RPMI8226 (cell line): ENCODE results near the gene PPP2R2B.

Source experiments
- DNase-seq: peaks from one replicate; pipeline ENCODE4 v3.0.0-alpha.2; 2015

PPP2R2B gene

DNA sequence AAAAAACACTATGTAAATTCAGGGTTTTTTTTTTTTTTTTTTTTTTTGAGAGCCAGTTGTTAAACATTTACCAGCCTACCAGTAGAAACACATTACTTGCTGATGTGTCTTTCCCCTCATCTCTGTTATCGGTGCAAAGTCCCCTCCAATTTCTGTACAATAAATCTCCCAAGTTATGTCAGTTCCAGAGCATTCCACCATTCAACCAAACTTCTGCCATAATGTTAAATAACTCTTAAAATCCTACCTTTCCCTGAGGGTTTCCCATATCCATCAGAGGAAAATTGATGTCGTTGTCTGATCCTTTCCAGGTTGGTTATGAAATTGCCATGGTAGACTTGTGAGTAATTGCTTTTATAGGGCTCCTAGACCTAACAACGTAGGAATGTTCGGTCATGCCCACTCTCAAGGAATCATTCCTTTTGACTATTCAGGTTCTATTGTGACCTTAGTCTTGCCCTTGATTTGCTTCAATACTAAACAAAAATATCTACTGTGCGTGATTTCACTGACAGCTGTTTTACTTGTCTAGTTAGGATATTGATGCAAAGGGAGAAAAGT is 5.6 kb upstream of the PPP2R2B start:
- no peak for DNase-seq

DNA sequence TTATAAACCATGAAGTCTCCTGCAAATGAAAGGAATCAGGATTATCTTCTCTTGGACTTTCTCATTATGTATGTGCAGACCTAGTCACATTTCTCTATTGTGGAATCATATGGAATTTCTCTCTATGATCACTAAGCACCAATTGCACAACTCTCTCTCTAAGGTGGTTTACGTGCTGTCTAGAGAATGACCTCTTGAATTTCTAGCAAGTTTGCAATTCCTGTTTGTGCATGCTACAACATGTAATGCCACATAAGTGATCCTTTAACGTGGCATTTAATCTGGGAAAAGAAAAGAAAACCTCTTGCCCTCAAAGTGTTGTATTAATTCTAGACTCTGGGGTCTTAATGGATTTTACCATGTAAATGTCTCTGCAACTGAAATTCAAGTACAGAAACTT is 5.0 kb upstream of the PPP2R2B start:
- DNase-seq, result no peak

DNA sequence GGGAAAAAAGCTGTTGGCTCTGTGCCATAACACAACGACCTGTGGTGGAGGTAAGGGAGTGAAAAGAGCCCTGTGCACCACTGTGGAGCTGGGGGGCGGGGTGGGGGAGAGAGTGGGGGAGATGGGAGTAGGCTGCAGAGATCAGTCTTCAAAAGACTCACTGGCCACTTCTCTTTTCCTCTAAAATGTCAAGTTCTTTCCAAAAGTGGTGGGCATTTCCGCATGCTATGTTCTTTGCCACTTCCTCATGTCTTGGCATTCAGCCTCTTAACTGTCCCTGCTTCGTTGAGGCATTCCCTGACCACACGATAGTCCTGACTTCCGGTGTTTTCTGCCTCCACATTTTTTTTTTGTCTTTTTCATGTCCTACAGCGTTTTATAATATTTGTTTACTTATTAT is 2.4 kb upstream of the PPP2R2B start:
- DNase-seq, result no peak

DNA sequence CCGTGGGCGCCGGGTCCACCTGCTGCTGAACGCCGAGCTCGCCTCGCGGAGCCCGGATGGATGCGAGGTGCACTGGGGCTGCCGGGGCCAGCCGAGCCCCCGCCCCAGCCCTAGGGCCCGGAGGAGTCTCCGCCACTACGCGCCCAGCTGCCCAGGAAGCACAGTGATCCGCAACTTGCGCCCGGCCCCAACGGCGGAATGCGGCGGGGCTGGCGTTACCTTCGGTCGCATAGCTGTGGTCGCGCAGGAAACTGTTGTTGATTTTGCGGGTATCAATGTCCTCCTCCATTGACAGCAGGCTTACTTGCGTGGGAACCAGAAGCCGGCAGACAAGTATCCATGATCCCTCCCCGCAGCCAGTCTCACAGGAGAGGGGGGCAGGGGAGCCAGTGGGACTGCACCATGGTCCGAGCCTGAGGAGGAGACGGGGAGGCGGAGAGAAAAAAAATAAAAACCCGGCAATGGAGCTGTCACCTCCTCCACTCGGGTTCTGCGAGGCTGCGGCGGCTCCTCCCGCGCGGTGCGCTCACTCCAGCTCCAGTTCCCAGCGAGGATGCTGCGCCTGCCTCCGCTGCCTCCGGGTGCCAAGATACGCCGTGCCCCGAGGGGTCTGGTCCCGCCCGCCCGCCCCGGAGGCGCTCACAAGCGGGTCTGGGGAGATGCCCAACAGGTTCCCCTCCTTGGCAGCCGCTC is 628 bp downstream of the PPP2R2B start:
- DNase-seq, result peak; percentile 6

DNA sequence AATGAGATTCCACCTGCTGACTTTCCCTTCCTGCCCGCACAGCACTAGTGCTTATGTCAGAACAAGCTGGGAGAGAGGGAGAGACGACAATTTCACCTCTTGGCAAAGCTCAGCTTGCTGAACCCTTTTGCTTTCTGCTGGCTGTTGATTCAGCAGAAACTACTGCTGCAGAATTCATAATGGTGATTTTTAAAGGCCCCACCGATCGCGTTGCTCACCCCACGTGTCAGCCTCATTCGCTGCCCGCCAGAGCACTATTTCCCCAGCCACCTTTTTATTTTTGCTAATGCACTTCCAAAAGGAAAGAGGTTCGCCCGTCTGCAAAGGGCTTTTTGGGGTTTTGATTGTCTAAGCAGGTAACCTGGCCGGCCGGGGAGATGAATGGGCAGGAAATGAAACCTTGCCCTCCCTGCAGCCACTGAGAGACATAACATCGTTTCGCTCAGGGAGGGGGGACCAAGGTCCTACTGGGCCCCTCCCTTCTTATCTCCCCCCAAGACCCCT is 1.3 kb downstream of the PPP2R2B start:
- DNase-seq, result peak; percentile 41

DNA sequence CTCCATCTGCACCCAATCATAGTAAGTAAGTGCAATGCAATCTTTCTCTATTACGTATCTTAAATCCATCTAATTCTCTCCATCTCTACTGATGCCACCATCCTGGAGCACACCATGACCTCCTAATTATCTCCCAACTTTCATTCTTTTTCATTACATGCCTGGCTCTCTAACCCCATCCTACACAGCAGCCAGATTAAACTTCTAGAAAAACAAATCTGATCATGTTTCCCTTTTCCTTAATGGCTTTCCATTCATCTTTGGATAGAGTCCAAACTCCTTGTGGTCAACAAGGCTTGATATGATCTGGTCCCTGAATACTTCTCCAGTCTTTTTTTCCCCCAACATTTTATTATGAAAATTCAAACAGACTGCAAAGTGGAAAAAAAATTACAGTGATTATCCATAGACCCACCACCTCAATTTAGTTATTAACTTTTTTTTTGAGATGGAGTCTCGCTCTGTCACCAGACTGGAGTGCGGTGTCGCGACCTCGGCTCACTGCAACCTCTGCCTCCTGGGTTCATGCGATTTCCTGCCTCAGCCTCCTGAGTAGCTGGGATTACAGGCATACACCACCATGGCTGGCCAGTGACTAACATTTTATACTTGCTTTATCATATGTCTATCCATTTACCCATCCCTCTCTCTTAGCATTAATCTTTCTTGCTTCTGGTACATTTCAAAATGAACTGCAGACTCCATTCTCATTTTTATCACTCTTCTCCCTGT is 5.2 kb downstream of the PPP2R2B start:
- DNase-seq, result no peak

DNA sequence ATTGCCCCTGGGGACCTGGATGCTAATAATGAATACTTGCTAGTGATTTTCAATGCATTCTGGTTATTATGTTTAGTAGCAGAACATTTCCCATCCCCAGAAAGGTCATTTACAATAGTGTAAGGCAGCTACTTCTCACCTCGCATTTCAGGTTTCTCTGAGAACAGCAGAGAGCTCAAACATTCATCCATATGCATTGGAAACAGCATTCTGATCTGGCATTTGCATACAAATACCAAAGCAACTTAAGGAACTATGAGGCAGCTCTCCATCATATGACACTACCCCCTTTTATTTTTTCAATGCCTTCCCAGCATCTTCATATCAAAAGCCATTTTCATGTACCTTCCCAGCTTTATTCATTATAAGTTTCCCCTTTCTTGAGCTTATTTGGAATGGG is 6.4 kb downstream of the PPP2R2B start:
- DNase-seq, result no peak

DNA sequence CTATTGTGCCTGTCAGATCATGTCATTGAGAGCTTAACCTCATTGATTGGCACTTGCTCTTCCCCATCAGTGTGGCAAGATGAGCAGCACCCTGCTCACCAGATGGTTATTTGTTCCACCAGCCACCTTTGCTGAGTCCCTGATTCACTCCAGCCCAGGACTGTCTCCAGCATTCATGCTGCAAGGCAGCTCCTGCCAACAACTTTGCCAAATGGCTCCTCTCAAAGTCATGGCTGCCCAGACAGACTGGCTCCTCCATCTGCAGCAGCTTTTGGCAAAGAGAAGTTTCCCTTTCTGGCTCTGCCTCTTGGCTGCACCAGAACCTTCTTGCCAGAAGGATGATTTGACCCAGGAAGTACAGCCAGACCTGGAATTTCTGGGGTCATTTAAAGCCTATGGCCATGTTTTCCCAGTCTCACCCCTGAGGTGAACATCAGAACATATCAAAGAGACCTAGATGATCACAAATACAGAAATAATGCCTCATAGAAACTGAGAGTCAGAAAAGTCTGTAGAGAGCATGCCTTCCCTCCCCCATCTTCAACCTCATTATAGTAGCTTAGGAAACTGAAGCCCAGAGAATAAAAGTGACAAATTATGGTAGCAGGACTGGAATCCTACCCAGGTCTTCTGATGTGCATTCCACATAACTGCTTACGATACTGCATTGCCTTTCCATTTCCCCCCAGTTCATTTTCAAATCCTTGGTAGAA is 10.4 kb downstream of the PPP2R2B start:
- no peak for DNase-seq

DNA sequence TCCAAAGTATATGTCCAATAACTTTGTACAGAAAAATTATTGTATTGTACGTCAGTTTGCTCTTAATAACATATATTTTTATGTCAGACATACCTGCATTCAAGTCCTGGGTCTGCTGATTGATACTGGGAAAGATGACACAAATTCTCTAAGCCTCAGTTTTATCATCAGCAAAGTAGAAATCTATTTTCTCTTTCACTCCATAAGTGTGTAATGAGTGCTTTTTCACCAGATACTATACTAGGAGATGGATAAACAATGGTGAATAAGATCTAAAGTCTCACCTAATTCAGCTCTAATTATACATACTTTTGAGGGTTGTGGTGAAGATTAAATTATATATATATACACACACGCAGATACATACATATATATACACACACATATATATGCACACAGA is 12.3 kb downstream of the PPP2R2B start:
- no peak for DNase-seq

DNA sequence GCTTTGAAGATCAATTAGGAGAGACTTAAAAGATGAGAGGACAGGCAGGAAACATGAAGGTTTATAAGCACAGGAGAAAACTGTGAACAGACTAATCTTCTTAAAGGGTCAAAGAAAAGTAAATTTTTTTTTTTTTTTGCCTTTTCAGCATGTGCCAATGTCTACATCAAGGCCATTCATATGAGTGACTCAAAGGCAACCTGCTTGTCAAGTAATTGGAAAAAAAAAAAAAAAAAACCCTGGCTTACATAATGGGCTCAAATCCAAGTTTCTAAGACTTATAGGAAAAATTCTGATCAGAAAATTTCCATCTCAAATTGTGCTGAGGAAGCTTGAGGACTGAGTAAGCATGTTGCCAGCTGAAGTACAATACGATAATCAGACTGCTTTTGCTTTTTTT is 15.9 kb downstream of the PPP2R2B start:
- DNase-seq, result no peak

DNA sequence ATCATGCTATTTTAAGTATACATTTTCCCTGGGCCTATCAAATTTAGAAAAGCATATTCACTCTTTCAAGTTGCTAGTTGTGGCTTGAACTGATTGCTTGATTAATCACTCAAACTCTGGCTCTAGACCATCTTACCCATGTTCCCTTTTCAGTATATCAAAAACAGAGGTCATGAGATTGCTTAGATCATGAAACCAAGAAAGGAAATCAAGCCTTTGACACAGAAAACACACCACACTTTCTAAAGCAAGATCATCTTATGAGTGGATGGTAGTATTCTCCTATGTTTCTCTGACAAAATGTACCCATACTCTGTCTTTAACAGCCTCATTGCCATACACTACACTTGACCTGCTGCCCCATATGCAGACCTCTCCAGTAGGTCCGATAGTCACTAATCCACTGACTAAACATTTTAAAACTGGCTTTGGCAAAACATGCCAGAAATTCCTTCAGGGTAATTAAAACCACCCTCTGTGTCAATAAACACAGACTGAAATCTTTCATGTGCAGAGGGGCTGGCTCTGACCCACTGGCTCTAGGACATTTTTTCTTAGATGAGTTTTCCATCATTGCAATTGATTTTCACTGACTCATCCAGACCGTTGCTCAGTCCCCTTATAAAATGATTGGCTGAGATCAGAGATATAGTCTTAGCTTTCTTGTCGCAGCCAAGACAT is 18.2 kb downstream of the PPP2R2B start:
- no peak for DNase-seq

DNA sequence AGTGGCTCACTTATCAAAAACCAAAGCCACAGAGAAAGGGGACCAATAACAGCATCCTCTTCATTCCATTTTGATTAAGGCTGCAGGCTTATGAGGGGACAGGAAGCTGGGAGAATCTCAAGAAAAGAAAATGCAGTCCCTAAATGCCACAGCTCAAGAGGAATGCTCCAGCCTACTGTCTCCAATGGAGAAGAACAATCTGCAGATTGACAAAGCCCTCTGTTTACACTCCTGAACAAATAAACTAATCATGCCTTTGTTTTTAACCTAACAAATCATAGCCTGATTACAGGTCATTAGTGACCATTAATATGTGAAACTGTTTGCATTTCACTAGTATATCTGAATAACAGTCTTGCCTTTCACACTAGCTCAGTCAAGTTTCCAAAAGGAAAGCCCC is 26.5 kb downstream of the PPP2R2B start:
- DNase-seq, result no peak

DNA sequence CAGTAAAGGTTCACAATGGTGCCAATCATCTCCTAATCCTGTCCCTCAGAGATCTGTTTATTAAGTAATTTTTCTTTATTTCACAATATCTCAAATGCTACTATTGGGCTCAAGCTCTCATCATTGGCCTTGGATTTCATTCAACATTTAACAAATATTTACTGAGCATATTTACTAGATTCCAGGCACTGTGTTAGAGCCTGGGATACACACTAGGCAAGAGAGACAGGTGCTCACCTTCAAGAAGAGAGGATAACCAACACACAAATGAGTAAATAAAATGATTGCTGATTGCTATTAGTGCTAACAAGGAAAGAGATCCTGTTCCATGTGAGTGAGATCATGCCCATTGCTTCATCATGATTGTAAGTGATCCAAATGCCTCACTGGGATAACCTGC is 27.4 kb downstream of the PPP2R2B start:
- DNase-seq, result no peak

DNA sequence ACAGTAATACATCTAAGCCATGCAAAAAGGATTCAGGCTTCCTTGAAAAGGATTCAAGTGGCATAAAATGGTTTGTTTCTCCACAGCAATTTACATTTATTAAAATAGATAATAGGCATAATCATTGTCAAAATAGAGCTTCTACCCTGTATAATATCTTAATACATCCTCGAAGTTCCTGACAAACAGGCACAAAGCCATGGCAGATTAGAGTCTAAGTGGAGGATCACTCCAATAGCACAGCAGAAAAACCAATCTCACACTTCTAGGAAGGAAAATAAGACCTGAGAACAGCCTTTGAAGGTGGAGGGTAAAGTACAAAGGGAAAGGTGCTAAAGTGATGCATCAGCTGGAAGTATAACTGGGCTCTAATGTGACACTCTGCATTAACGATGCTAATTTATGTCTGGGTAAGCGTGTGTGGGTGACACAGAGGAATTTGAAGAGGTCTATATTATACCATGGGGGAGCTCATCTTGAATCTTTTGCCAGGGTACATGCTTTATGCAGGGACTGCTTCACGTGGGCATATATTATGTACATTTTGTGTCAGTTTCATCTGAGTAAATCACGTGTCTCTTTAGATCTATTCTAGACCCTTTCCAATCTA is 28.8 kb downstream of the PPP2R2B start:
- no peak for DNase-seq

DNA sequence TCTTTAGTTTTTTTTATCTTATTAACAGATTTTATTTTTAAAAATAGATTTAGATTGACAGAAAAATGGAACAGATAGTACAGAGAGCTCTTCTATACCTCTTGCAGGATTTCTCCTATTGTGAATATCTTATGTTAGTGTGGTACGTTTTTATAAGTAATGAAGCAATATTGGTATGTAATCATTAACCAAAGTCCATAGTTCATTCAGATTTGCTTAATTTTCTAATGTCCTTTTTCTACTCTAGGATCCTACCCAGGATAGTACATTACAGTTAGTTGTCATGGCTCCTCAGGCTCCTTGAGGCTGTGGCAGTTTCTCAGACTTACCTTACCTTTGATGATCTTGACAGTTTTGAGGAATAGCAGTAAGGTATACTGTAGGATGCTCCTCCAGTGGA is 30.4 kb downstream of the PPP2R2B start:
- DNase-seq, result no peak

DNA sequence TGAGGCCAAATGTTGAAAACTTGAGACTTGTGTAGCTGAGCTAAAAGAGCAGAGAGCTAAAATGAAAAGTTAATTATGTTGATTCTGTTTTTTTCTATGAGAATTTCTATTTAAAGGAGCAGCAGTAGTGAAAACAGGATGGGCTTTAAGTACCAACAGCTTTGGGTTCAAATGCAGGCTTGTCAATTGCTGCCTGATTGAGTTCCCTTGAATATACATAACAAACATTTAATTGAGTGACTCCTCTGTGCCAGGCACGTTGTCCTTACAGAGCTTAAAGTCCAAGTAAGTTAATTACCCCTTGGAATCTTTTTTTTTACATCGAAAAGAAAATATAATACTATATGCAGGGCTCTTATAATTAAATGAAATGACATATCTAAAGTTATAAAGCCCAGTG is 38.5 kb downstream of the PPP2R2B start:
- DNase-seq, result no peak

DNA sequence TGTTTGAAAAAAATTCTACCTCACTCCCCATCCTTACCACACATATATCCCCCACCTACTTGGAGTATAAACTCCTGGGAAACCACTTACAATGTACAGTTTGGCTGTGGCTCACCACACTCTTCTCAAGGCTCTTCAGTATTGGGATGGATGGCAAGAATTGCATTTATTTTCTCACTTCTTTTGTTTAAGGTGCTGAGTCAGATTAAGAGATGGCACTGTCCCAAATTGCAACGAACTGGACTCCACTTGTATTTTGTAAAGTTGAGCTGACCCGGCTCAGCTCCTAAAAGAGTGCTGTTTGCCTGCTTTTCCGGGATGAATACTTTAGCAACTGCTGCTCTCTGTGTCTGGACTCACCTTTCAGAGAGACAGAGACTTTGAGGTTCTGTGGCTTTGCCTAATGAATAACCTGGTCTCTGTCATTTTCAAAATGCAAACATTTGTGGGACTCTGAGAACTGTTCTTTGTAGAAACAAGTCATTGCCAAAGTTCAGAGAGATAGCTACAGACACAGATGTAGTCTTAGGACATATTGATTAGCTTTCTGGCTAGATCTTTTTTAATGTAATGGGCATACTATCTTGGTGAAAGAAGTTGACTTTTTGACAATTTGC is 42.2 kb downstream of the PPP2R2B start:
- DNase-seq, result no peak

DNA sequence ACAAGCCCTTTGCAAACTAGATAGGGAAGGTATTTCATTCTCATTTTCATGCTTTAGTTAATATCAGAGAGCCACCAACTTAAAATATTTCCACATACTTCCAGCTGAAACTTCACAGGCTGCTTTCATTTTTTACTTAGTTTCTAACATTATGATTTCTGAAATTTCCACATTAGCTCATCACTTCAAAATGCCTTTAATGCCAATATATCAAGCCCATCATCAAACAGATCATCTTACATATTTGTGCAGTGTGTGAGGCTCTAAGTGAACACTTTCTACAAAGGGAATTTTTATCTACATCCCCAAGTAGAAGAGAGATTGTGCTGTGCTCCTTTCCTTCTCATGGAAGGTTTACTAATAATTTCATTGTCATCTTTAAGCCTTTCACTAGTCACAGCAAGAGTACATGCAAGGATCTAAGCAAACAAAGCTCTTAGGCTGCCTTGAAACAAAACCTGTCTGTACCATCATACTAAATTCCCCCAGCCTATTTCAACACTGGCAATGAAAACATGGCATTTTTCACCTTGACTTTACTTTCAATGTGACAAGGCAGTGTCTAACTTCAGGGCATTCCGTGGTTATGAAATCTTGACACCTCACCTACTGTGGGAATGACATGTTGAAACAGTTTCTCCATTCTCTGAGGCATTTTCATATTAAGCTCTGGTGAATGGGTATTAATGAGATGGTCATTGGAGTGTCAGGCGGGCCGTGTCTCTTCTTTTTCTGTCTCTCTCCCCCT is 45.4 kb downstream of the PPP2R2B start:
- no peak for DNase-seq

DNA sequence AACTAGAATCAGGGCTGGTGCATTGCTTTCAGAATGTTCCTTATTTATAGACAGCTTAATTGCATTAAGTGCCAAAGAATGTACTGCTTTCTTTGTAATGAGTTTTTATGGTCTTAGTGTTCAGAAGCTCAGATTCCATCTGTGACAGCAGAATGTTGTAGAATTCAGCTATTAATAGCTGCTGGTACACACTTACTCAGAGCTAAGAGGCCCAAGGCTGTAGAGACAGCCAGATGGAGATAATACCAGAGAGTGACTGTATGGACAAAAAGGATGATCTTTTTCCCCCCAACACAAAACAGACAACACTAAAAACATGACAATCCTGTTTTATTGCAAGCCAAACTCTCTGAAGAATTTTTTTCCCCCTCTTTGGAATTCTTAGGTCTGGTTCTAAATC is 50.2 kb downstream of the PPP2R2B start:
- DNase-seq, result no peak

DNA sequence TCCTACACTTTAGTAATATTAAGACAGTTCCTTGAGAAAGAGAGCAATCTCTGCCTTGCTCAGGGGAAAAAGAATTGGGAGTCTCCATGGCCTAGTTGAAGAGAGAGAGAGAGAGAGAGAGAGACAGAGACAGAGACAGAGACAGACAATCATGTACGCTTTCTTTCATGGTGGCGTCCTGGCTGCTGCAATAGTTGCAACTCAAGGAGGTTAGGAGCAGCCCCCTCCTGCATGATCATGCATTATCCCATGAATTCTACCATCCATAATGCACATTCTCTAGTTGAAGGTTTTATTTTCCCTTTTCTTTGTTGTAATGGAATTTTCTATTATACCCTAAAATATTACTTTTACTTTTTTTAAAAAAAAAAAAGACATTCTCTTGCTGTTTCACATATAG is 50.7 kb downstream of the PPP2R2B start:
- DNase-seq, result no peak

DNA sequence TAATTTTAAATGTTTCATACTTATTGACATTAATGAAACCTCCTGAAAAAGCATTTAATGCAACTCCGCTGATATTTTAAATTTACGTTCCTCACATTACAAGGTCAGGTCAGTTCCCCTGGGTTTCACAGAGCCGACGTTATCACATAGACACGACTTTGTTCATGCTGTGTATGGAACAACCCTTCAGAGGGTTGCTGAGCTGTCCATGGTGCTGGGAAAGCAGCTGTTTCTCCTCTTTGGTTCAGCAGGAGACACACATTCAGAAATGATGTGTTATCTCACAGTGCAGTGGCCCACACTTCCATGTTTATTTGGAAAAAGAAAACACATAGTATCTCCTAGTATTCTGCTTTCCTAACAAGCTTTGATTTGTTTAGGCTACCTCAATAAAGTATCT is 53.5 kb downstream of the PPP2R2B start:
- peak; percentile 26 for DNase-seq
